Liver (tissue), 9 donors: ENCODE measurements around the gene ATP10A. TPM values are rescaled to one million over a fixed set of nuclear protein-coding genes. Genes with fewer than 3 reads are reported as not detected.

Experiments used
- DNase-seq: peaks from one replicate; pipeline ENCODE4 v3.0.0-alpha.2; 2017; ENCODE audit warnings: low spot score
- H3K27ac ChIP-seq, 2 donors: one replicate each; pipeline ENCODE4 v1.7.0; 2013; ENCODE audit warnings: inconsistent platforms in 2 of 2, low read length in 2 of 2, control low read depth in 1 of 2, low read depth in 1 of 2, mild to moderate bottlenecking in 1 of 2
- H3K27me3 ChIP-seq, 4 donors: one replicate each; pipeline versions ENCODE4 v1.6.1 to v1.7.0; 2013; ENCODE audit warnings: low read length in 3 of 4, inconsistent platforms in 1 of 4, mild to moderate bottlenecking in 1 of 4, moderate library complexity in 1 of 4; ENCODE audit not compliant: control insufficient read depth in 4 of 4, insufficient read depth in 4 of 4
- H3K36me3 ChIP-seq, 4 donors: one replicate each; pipeline versions ENCODE4 v1.6.1 to v1.7.0; 2013; ENCODE audit warnings: low read length in 3 of 4, mild to moderate bottlenecking in 3 of 4, low read depth in 1 of 4, moderate library complexity in 1 of 4; ENCODE audit not compliant: control insufficient read depth in 4 of 4, insufficient read depth in 3 of 4
- H3K4me1 ChIP-seq, 4 donors: one replicate each; pipeline versions ENCODE4 v1.6.1 to v1.7.0; 2013; ENCODE audit warnings: low read length in 3 of 4, mild to moderate bottlenecking in 3 of 4, moderate library complexity in 1 of 4; ENCODE audit not compliant: control insufficient read depth in 4 of 4, insufficient read depth in 4 of 4
- H3K4me3 ChIP-seq, 3 donors: one replicate each; pipeline versions ENCODE4 v1.6.1 to v1.7.0; 2013; ENCODE audit warnings: low read length in 3 of 3, control low read depth in 1 of 3, low read depth in 1 of 3, mild to moderate bottlenecking in 1 of 3
- H3K9ac ChIP-seq, 2 donors: one replicate each; pipeline ENCODE4 v1.7.0; 2013; ENCODE audit warnings: low read length in 2 of 2, mild to moderate bottlenecking in 2 of 2, moderate library complexity in 2 of 2, control low read depth in 1 of 2, low read depth in 1 of 2
- H3K9me3 ChIP-seq, 4 donors: one replicate each; pipeline versions ENCODE4 v1.6.1 to v1.7.0; 2013; ENCODE audit warnings: low read length in 3 of 4; ENCODE audit not compliant: control insufficient read depth in 4 of 4
- ATF3 ChIP-seq: IDR thresholded peaks from 2 replicates; pipeline ENCODE4 v1.6.1; 2016; ENCODE audit warnings: antibody characterized with exemption
- CTCF ChIP-seq: fragments of 150-350 bp; IDR thresholded peaks from 2 replicates; pipeline ENCODE4 v1.5.1; 2017; ENCODE audit warnings: improper control_type of control experiment, low read depth, low read length; ENCODE audit not compliant: missing input control
- EGR1 ChIP-seq, 2 donors: IDR thresholded peaks; 2 replicates each; pipeline ENCODE4 v1.6.1; 2016 to 2018; ENCODE audit warnings: antibody characterized with exemption in 2 of 2, low read depth in 2 of 2
- FOXA1 ChIP-seq: IDR thresholded peaks from 2 replicates; pipeline ENCODE4 v1.6.1; 2016; ENCODE audit warnings: antibody characterized with exemption
- FOXA2 ChIP-seq: IDR thresholded peaks from 2 replicates; pipeline ENCODE4 v1.6.1; 2016; ENCODE audit warnings: antibody characterized with exemption
- HNF4A ChIP-seq, 2 donors: conservative IDR thresholded peaks; 2 replicates each; pipeline ENCODE4 v1.6.1; 2016; ENCODE audit warnings: antibody characterized with exemption in 2 of 2, mild to moderate bottlenecking in 2 of 2
- HNF4G ChIP-seq: IDR thresholded peaks from 2 replicates; pipeline ENCODE4 v1.6.1; 2016; ENCODE audit warnings: antibody characterized with exemption
- JUND ChIP-seq, 2 donors: IDR thresholded peaks; 2 replicates each; pipeline ENCODE4 v1.6.1; 2016; ENCODE audit warnings: antibody characterized with exemption in 2 of 2
- MAX ChIP-seq: IDR thresholded peaks from 2 replicates; pipeline ENCODE4 v1.6.1; 2016; ENCODE audit warnings: antibody characterized with exemption
- NR2F2 ChIP-seq: IDR thresholded peaks from 2 replicates; pipeline ENCODE4 v1.6.1; 2016; ENCODE audit warnings: antibody characterized with exemption
- RAD21 ChIP-seq, 2 donors: IDR thresholded peaks; 2 replicates each; pipeline ENCODE4 v1.6.1; 2016; ENCODE audit warnings: antibody characterized with exemption in 2 of 2, mild to moderate bottlenecking in 2 of 2
- REST ChIP-seq: IDR thresholded peaks from 2 replicates; pipeline ENCODE4 v1.6.1; 2016; ENCODE audit warnings: antibody characterized with exemption, mild to moderate bottlenecking
- RXRA ChIP-seq, 2 donors: IDR thresholded peaks; 2 replicates each; pipeline ENCODE4 v1.6.1; 2017 to 2018; ENCODE audit warnings: antibody characterized with exemption in 2 of 2, mild to moderate bottlenecking in 1 of 2
- TAF1 ChIP-seq: conservative IDR thresholded peaks from 2 replicates; pipeline ENCODE4 v1.6.1; 2016; ENCODE audit warnings: antibody characterized with exemption, mild to moderate bottlenecking
- YY1 ChIP-seq: IDR thresholded peaks from 2 replicates; pipeline ENCODE4 v1.6.1; 2016; ENCODE audit warnings: antibody characterized with exemption, mild to moderate bottlenecking
- WGBS: extraction: QIAGEN DNeasy Blood & Tissue Kit; methylation state at CpG from one replicate; pipeline ENCODE4 v1.1.7; 2013; 5-methylcytosine and 5-hydroxymethylcytosine counted together
- polyA plus RNA-seq, 2 donors: library from polyadenylated mRNA; stranded (reverse) in 1 of 2; unstranded in 1 of 2; fragments of 200-250 nt in 1 of 2; fragments of >200 nt in 1 of 2; fragmentation: Nextera tagmentation in 1 of 2; extraction: Ambion mirVana in 1 of 2; gene quantifications; one replicate each; pipeline versions ENCODE4 v1.2.1 to v1.2.3, GENCODE V29; 2013 to 2015
- total RNA-seq, 2 donors: library from RNA; depleted of rRNA; stranded (reverse); fragments of >200 nt; gene quantifications; one replicate each; pipeline ENCODE4 v1.2.3, GENCODE V29; 2014
- donor health status: healthy.
- donor health status: healthy.
- donor health status: healthy.
- donor health status: healthy.
- donor health status: healthy.

ATP10A gene
- total and polyA plus RNA-seq, 4 donors: 0.22 to 1.8 (median 0.39) TPM

GRCh38 chr15:25799906-25800700, 63.0 kb downstream of the ATP10A start:
- no peak overlapping the region for H3K9ac ChIP-seq
- no peaks in the 10 kb centered on the region for H3K27me3 ChIP-seq
- 61% methylated on average over 19 of the region's 19 CpGs for WGBS
- H3K27ac ChIP-seq: no peak overlapping the region
- H3K4me1 ChIP-seq: no peaks in the 10 kb centered on the region
- no peak for TF ChIP-seq FOXA2
- no peak for TF ChIP-seq HNF4G
- TF ChIP-seq YY1: no peak
- no peak for TF ChIP-seq TAF1
- TF ChIP-seq NR2F2: no peak
- TF ChIP-seq CTCF: no peak
- TF ChIP-seq RAD21 (IDR thresholded peaks at IDR 0.05): no peak
- TF ChIP-seq REST: no peak
- TF ChIP-seq JUND (IDR thresholded peaks at IDR 0.05): no peak
- no peak for TF ChIP-seq RXRA (IDR thresholded peaks at IDR 0.05)
- TF ChIP-seq ATF3: no peak
- TF ChIP-seq EGR1 (IDR thresholded peaks at IDR 0.05; ENCODE audit: low read depth in 2 of 2): no peak
- TF ChIP-seq HNF4A (conservative IDR thresholded peaks at IDR 0.05): no peak
- no peak for TF ChIP-seq MAX
- no peak for TF ChIP-seq FOXA1
- no peak overlapping the region for H3K4me3 ChIP-seq
- DNase-seq: no peak
- no peaks in the 10 kb centered on the region for H3K9me3 ChIP-seq
- no peaks in the 10 kb centered on the region for H3K36me3 ChIP-seq

GRCh38 chr15:25797936-25798901, 64.9 kb downstream of the ATP10A start:
- Histone ChIP-seq H3K27ac (no peak overlapping the region), H3K36me3 (no peaks in the 10 kb centered on the region), H3K27me3 (no peaks in the 10 kb centered on the region), H3K9me3 (no peaks in the 10 kb centered on the region), H3K4me1 (no peaks in the 10 kb centered on the region), H3K4me3 (no peak overlapping the region), H3K9ac (no peak overlapping the region)
- DNase-seq: no peak
- 83% methylated on average over 25 of the region's 25 CpGs for WGBS
- TF ChIP-seq NR2F2 (no peak), HNF4A (conservative IDR thresholded peaks at IDR 0.05) (no peak), RXRA (IDR thresholded peaks at IDR 0.05) (no peak), ATF3 (no peak)
